GM12872 (cell line): ENCODE results near the gene NACC2.

ENCODE experiments used
- TF ChIP-seq, protein P1 (sequence below): IDR thresholded peaks from 3 replicates; pipeline ENCODE4 v1.5.1; 2011; ENCODE audit warnings: low read depth, mild to moderate bottlenecking, low read length, moderate library complexity; ENCODE audit not compliant: insufficient read depth

Gene NACC2

DNA sequence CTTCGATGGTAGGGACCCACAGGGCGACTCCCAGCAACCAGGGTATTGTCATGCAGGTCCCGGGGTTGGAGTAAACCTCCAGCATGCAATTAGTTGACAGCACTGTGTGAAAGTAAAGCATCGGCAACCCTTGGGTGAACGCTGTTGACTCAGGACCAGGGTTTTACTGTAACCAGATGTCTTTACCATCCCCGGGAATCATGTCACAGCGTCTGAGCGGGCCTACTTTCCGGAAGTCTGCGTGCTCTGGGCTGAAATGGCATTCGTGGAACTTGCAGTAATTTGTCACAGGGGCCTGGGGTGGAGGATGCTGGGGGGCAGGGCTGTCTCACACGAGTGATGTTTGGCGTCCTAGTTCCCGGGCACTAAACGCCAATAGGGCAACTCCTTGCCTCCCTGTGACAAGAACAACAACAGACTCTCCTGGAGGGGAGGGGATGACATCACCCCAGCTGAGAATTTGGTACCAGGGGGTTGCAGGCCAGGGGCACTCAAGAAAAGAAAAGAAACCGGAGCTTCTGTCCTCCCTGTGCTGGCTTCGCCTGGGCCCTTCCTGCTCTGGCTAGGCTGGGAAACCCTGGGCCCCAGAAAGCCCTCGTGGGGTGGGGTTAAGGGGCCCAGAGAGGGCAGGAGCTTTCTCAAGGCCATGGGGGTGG lies 123.8 kb downstream of the NACC2 start:
- TF ChIP-seq, protein P1, sequence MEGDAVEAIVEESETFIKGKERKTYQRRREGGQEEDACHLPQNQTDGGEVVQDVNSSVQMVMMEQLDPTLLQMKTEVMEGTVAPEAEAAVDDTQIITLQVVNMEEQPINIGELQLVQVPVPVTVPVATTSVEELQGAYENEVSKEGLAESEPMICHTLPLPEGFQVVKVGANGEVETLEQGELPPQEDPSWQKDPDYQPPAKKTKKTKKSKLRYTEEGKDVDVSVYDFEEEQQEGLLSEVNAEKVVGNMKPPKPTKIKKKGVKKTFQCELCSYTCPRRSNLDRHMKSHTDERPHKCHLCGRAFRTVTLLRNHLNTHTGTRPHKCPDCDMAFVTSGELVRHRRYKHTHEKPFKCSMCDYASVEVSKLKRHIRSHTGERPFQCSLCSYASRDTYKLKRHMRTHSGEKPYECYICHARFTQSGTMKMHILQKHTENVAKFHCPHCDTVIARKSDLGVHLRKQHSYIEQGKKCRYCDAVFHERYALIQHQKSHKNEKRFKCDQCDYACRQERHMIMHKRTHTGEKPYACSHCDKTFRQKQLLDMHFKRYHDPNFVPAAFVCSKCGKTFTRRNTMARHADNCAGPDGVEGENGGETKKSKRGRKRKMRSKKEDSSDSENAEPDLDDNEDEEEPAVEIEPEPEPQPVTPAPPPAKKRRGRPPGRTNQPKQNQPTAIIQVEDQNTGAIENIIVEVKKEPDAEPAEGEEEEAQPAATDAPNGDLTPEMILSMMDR: no peak

DNA sequence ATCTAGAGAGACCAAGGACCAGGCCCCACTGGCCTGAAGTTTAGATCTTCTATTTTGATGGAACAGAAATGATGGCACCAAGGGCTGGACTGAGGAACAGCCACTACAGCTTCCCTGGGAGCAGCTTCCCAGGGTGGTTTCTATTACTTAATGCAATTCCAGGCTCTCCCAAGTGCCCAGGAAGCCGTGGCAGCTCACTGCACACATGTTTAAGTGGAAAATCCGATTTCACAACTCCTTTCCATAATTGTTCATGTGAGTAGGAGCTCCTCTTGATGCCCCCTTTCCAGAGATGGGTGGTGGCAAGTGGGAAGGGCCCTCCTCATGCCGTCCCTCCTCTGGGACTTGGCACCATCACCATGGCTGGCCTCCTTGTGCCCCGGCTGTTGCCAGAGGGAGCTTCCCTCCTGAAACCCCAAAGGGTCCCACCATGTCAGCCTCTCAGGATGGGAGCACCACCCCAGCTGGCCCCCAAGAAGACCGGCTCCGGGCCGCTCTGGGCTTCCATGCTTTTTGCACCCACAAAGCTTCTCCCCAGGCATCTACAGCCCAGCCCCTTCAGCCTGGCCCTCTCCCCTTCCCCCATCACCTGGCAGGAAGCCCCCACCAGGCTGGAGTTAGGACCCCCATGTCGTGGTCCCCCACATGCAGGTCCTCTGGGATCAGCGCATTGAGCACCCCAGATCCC lies 124.8 kb downstream of the NACC2 start:
- TF ChIP-seq, protein P1: no peak

DNA sequence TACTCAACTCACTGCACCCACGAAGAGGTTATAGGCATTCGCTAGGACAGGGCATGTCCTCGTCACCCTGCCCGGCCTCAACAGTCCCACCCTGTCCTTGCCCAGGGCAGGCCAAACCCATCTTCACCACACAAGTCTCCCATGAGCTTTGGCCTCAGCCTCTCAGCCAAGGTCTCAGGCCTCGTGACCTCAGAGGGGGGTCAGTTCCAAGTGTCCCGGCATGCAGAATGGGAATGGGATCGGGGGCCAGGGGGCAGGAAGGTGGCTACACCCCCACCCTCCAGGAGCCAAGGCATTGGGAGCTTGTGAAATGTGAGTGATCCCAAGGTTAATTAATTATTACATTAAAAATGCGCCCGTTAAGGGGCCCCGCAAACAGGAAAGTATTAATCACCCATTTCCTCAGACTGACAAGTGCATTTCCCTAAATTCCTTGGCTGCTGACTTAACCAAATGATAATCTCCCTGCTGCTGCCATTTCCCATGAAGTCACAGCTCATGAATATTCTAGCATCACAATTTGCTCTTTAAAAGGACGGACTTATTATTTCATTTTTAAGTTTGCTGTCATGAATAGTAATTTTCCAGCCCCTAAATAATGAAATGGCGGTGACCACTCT lies 125.9 kb downstream of the NACC2 start:
- TF ChIP-seq, protein P1: no peak

DNA sequence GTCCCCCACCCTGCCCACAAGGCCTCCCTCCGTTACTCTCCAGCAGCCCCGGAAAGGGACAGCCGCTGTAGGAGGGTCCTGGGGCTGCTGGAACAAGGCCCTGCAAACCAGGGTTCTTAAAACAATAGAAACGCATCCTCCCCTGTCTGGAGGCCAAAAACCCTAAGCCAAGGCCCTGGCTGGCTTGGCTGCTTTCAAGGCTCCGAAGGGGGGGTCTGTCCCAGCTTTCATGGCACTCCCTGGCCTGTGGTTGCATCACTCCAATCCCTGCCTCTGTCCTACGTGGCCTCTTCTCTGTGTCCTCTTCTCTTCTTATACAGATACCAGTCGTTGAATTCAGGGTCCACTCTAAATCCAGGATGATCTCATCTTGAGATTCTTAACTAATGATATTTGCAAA lies 126.5 kb downstream of the NACC2 start:
- TF ChIP-seq, protein P1: no peak

DNA sequence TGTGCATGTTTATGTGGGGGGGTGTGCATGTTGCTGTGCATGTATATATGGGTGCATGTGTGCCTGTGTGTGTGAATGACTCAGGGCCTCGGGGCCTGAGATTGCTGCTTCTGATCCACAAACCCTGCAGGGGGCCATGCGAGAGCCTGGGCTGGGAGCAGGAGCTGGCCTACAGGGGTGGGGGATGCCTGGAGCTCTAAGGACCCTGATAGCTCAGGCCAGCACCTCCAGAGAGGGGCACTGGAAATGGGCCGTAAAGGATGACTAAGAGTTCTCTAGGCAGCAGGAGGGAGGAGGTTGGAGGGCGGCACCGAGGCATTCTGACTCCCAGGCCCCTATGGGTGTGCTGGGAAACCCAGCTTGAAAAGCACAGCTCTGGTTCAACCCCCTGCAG lies 127.0 kb downstream of the NACC2 start:
- TF ChIP-seq, protein P1: no peak

DNA sequence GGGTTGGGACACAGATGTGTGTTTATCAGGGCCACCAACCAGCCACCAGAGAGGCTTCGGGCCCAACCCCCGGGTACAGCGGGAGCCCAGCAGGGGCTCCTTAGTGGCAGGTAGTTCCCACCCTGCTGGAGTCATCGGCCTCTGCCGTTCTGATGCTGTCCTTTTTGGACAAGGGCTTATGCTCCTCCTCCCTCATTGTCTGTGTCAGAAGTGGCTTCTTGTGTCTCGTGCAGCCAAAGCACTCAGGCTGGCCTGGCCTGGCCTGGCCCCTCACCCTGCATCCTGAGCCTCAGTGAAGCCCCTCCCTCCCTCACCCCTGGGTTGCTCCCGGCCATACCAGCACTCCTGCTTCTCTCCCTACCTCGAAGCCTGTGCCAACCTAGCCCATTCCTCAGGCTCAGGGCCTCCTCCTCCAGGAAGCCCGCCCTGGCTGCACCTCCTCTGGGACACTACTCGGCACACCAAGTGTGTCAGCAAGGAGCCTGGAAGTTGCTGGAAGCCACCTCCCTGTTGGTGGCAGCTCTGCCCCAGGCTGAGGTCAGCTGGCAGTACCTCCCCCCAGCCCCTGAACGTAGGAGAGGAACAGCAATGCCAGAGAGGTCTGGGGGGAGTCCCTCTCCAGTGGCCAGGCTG lies 129.8 kb downstream of the NACC2 start:
- TF ChIP-seq, protein P1: no peak

DNA sequence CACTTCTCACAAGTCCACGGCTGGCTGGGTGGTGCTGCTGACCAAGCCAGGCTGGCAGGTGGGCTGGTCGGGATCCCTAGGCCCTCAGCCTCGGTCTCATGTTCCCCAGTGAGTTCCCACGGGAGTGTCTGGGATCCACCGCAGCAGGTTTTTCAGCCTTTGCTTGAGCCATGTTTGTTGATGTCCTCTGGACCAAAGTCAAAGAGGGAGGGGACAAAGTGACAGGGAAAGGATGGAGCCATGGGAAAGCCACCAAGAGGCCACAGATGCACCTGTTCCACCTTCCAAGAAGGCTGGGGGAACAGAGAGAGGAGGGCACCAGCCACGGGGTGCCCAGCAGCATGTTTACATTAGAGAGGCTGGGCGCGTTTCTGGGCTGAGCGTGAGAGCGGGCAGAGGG lies 131.2 kb downstream of the NACC2 start:
- TF ChIP-seq, protein P1: no peak
